GM23248 (cell line): Measurements from ENCODE around the gene PDGFRA.

Source experiments
- EZH2 ChIP-seq: fragments of 200-600 bp; sonication (generic); IDR thresholded peaks from 2 replicates; pipeline ENCODE4 v1.6.1; 2018; ENCODE audit warnings: antibody characterized with exemption, mild to moderate bottlenecking; ENCODE audit not compliant: insufficient read depth, poor library complexity, severe bottlenecking
- EZH2phosphoT487 ChIP-seq: fragments of 200-600 bp; sonication (generic); IDR thresholded peaks from 2 replicates; pipeline ENCODE4 v1.6.1; 2018; ENCODE audit warnings: antibody characterized with exemption, moderate library complexity, mild to moderate bottlenecking, low read depth; ENCODE audit not compliant: insufficient read depth

DNA sequence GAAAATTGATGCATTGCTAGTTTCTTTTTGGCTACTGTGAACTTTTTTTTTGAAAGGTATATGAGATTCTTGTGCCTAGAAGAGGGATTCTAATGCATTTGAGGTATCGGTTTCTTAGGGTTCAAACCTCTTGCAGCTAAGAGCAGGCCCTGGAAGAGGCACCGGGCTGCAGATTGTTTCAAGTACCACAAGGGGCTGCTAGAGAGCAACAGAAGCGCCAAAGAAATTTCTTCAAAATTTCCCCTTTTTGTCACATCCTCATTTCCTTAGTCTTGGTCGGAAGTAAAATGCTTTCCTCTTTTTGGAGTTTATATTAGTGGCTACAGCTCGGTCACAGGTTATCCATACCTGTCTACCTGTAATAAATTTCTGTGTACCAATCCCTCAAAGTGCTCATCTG is 89.8 kb downstream of the PDGFRA start:
- TF ChIP-seq EZH2 = no peak
- no peak for TF ChIP-seq EZH2phosphoT487
